Mesothelial cell of epicardium (in vitro differentiated cells): Measurements from ENCODE around the gene UBE2F. TPM values are rescaled to one million over a fixed set of nuclear protein-coding genes. Genes with fewer than 3 reads are reported as not detected.

Experiments
- DNase-seq, 2 experiments: peaks; one replicate each; pipeline ENCODE4 v3.0.0; 2021; ENCODE audit warnings: low spot score in 2 of 2; ENCODE audit not compliant: unreplicated experiment in 2 of 2
- H3K27ac Mint-ChIP-seq: 2 replicates; pipeline ENCODE4 v1.8.0; 2021; ENCODE audit warnings: mixed read lengths
- H3K27me3 Mint-ChIP-seq: 2 replicates; pipeline ENCODE4 v1.8.0; 2021; ENCODE audit warnings: low read depth, mixed read lengths
- H3K36me3 Mint-ChIP-seq: 2 replicates; pipeline ENCODE4 v1.8.0; 2021; ENCODE audit warnings: mixed read lengths
- H3K4me1 Mint-ChIP-seq: 2 replicates; pipeline ENCODE4 v1.8.0; 2021; ENCODE audit warnings: mixed read lengths
- H3K4me3 Mint-ChIP-seq: 2 replicates; pipeline ENCODE4 v1.8.0; 2021; ENCODE audit warnings: mild to moderate bottlenecking, moderate library complexity, mixed read lengths
- H3K9me3 Mint-ChIP-seq: 2 replicates; pipeline ENCODE4 v1.8.0; 2021; ENCODE audit warnings: mixed read lengths
- CTCF ChIP-seq: fragments of 200-600 bp; sonication (generic); IDR thresholded peaks from one replicate; pipeline ENCODE4 v1.5.0; 2021; ENCODE audit warnings: antibody characterized with exemption; ENCODE audit not compliant: unreplicated experiment
- total RNA-seq: library from RNA; stranded (reverse); gene quantifications from 3 replicates; pipeline ENCODE4 v1.2.1, GENCODE V29; 2021

UBE2F gene
- total RNA-seq, 1 donor from 2014 or later: 33.4 TPM

- no peak for DNase-seq
- no peak overlapping the region for H3K27ac Mint-ChIP-seq
- peaks cover 13% of the 10 kb centered on the region for H3K36me3 Mint-ChIP-seq
- no peak overlapping the region for H3K4me3 Mint-ChIP-seq
- peaks cover 2% of the 10 kb centered on the region for H3K4me1 Mint-ChIP-seq
- no peaks in the 10 kb centered on the region for H3K27me3 Mint-ChIP-seq
- no peak for TF ChIP-seq CTCF
- H3K9me3 Mint-ChIP-seq: no peaks in the 10 kb centered on the region
Measured at GRCh38 chr2:238013806-238014205, 47.0 kb downstream of the UBE2F start.

- no peak for DNase-seq
- peaks cover 2% of the 10 kb centered on the region for H3K4me1 Mint-ChIP-seq
- no peak for TF ChIP-seq CTCF
- no peak overlapping the region for H3K27ac Mint-ChIP-seq
- H3K36me3 Mint-ChIP-seq: peaks cover 20% of the 10 kb centered on the region
- H3K4me3 Mint-ChIP-seq: no peak overlapping the region
- no peaks in the 10 kb centered on the region for H3K27me3 Mint-ChIP-seq
- no peaks in the 10 kb centered on the region for H3K9me3 Mint-ChIP-seq
Measured at GRCh38 chr2:238015705-238016104, 48.9 kb downstream of the UBE2F start.

- TF ChIP-seq CTCF: no peak
- Mint-ChIP-seq H3K36me3 (peaks cover 19% of the 10 kb centered on the region), H3K4me3 (no peak overlapping the region), H3K27me3 (no peaks in the 10 kb centered on the region), H3K9me3 (no peaks in the 10 kb centered on the region), H3K27ac (no peak overlapping the region), H3K4me1 (peaks cover 2% of the 10 kb centered on the region)
- DNase-seq: no peak
Measured at GRCh38 chr2:238016526-238016925, 49.7 kb downstream of the UBE2F start.

GRCh38 chr2:238019962-238020361, 53.1 kb downstream of the UBE2F start:
- no peak for TF ChIP-seq CTCF
- Mint-ChIP-seq H3K4me3 (no peak overlapping the region), H3K27ac (no peak overlapping the region), H3K27me3 (no peaks in the 10 kb centered on the region), H3K4me1 (no peaks in the 10 kb centered on the region), H3K36me3 (peaks cover 16% of the 10 kb centered on the region), H3K9me3 (no peaks in the 10 kb centered on the region)
- DNase-seq: no peak

GRCh38 chr2:238020816-238021215, 54.0 kb downstream of the UBE2F start:
- no peaks in the 10 kb centered on the region for H3K4me1 Mint-ChIP-seq
- DNase-seq: no peak
- no peaks in the 10 kb centered on the region for H3K27me3 Mint-ChIP-seq
- no peaks in the 10 kb centered on the region for H3K9me3 Mint-ChIP-seq
- no peak overlapping the region for H3K4me3 Mint-ChIP-seq
- no peak overlapping the region for H3K27ac Mint-ChIP-seq
- peaks cover 24% of the 10 kb centered on the region for H3K36me3 Mint-ChIP-seq
- no peak for TF ChIP-seq CTCF

- H3K9me3 Mint-ChIP-seq: no peaks in the 10 kb centered on the region
- no peak for DNase-seq
- H3K4me3 Mint-ChIP-seq: no peak overlapping the region
- peaks cover 26% of the 10 kb centered on the region for H3K36me3 Mint-ChIP-seq
- no peak overlapping the region for H3K27ac Mint-ChIP-seq
- no peak for TF ChIP-seq CTCF
- no peaks in the 10 kb centered on the region for H3K4me1 Mint-ChIP-seq
- H3K27me3 Mint-ChIP-seq: no peaks in the 10 kb centered on the region
Measured at GRCh38 chr2:238021327-238021726, 54.5 kb downstream of the UBE2F start.
